Body of pancreas (tissue), 4 donors: ENCODE results near the gene FAM186B. TPM values are rescaled to one million over a fixed set of nuclear protein-coding genes. Genes with fewer than 3 reads are reported as not detected.

ENCODE experiments used
- ATAC-seq: fragments of 150-250 bp; one replicate; pipeline ENCODE4 v1.9.1; 2016
- DNase-seq, 4 donors: peaks; one replicate each; pipeline ENCODE4 v3.0.0-alpha.2; 2019
- H3K27ac ChIP-seq, 4 donors: fragments of 200-600 bp; sonication (generic); 1 replicate in 3 of 4; 2 replicates in 1 of 4; pipeline versions ENCODE4 v1.5.1 to v1.6.1; 2016 to 2019; ENCODE audit warnings: mild to moderate bottlenecking in 1 of 4, mixed read lengths in 1 of 4, moderate library complexity in 1 of 4
- H3K27me3 ChIP-seq, 2 donors: fragments of 200-600 bp; sonication (generic); one replicate each; pipeline ENCODE4 v1.6.0; 2016; ENCODE audit warnings: mild to moderate bottlenecking in 1 of 2
- H3K36me3 ChIP-seq, 2 donors: fragments of 200-600 bp; sonication (generic); replicated peaks in 1 of 2; 2 replicates each; pipeline ENCODE4 v1.5.1; 2016; ENCODE audit warnings: low read depth in 2 of 2; ENCODE audit not compliant: insufficient read depth in 1 of 2
- H3K4me1 ChIP-seq: fragments of 200-600 bp; sonication (generic); one replicate; pipeline ENCODE4 v1.6.0; 2016
- H3K4me3 ChIP-seq, 2 donors: fragments of 200-600 bp; sonication (generic); 1 replicate in 1 of 2; 2 replicates in 1 of 2; pipeline ENCODE4 v1.5.1; 2016 to 2019
- H3K9me3 ChIP-seq, 3 donors: fragments of 200-600 bp; sonication (generic); 1 replicate in 2 of 3; 2 replicates in 1 of 3; pipeline ENCODE4 v1.5.1; 2016
- CTCF ChIP-seq, 7 experiments: fragments of 450-650 bp in 4 of 7; fragments of 200-600 bp in 3 of 7; sonication (generic) in 3 of 7; IDR thresholded peaks; one replicate each; pipeline ENCODE4 v1.5.1; 2016 to 2019; ENCODE audit warnings: antibody characterized with exemption in 7 of 7
- POLR2A ChIP-seq, 3 donors: fragments of 450-650 bp; IDR thresholded peaks; one replicate each; pipeline ENCODE4 v1.6.1; 2016; ENCODE audit warnings: antibody characterized with exemption in 3 of 3, mild to moderate bottlenecking in 2 of 3
- WGBS, 2 donors: methylation state at CpG; one replicate each; pipeline ENCODE4 v1.1.5; 2017; 5-methylcytosine and 5-hydroxymethylcytosine counted together
- intact Hi-C: fragments of 100-400 bp; cut with DNase I; formaldehyde crosslinking; loops from one replicate; pipeline ENCODE4 v1.15.1; 2023
- total RNA-seq, 2 donors: library from RNA; depleted of rRNA; stranded (reverse); fragments of >200 nt; gene quantifications; one replicate each; pipeline ENCODE4 v1.1.0, GENCODE V29; 2016

Gene FAM186B
- total RNA-seq, 2 donors from 2014 or later = 0.78 TPM; not detected in 1

- TF ChIP-seq POLR2A (IDR thresholded peaks at IDR 0.05) (no peak), CTCF (IDR thresholded peaks at IDR 0.05) (no peak)
- H3K36me3 ChIP-seq = peaks cover 0 to 3% of the 10 kb centered on the region in 2 donors
- H3K4me3 ChIP-seq = no peak overlapping the region
- no peak for DNase-seq
- no peaks in the 10 kb centered on the region for H3K27me3 ChIP-seq
- H3K9me3 ChIP-seq = no peaks in the 10 kb centered on the region
- H3K27ac ChIP-seq = no peak overlapping the region
- no peaks in the 10 kb centered on the region for H3K4me1 ChIP-seq
- 78 to 90% methylated on average over 1 to 2 of the region's 2 CpGs for whole genome bisulfite sequencing, 2 donors
- intact Hi-C loops = no loop called here
- ATAC-seq = no peak
These were observed 28.4 kb upstream of the FAM186B start for GRCh38 chr12:49633703-49634345.

DNA sequence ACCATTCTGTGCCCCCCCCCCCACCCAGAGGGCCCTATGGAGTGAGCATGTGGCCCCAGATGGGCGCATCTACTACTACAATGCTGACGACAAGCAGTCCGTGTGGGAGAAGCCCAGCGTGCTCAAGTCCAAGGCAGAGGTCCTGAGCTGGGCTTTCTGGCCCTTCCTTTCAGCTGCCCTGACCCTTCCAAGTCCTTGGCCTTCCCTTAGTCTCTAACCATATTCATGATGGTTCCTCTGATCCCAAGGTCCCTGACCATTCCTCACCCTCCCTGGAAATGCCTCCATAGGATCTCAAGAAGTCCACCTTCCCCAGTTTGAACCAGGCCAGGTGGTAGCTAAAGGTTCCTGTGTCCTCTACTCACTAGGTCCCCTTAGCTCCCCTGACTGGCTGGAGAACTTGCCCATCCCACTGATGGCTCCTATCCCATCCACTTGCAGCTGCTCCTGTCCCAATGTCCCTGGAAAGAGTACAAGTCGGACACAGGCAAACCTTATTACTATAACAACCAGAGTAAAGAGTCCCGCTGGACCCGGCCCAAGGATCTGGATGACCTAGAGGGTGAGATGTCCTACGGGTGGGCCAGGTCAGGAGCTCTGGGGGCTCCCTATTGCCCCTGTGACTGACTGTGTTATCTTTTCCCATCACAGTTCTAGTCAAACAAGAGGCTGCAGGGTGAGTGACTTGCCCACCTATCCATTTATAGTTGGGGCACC lies 27.7 kb upstream of the FAM186B start:
- Histone ChIP-seq H3K4me1 (no peaks in the 10 kb centered on the region), H3K27ac (no peak overlapping the region), H3K27me3 (no peaks in the 10 kb centered on the region), H3K9me3 (no peaks in the 10 kb centered on the region), H3K4me3 (no peak overlapping the region), H3K36me3 (peaks cover 0 to 3% of the 10 kb centered on the region in 2 donors)
- WGBS, 2 donors = 88 to 90% methylated on average over 3 to 8 of the region's 8 CpGs
- DNase-seq (no peak), ATAC-seq (no peak)
- intact Hi-C loops = no loop called here
- TF ChIP-seq POLR2A (IDR thresholded peaks at IDR 0.05) = no peak

GRCh38 chr12:49632401-49632800 lies 27.0 kb upstream of the FAM186B start:
- Histone ChIP-seq H3K4me3 (no peak overlapping the region), H3K27ac (no peak overlapping the region), H3K27me3 (no peaks in the 10 kb centered on the region), H3K4me1 (no peaks in the 10 kb centered on the region), H3K9me3 (no peaks in the 10 kb centered on the region), H3K36me3 (peaks cover 0 to 3% of the 10 kb centered on the region in 2 donors)
- DNase-seq (no peak), ATAC-seq (no peak)
- no peak for TF ChIP-seq CTCF (IDR thresholded peaks at IDR 0.05)
- TF ChIP-seq POLR2A (IDR thresholded peaks at IDR 0.05) = no peak
- intact Hi-C loops = no loop called here
- WGBS, 2 donors = 97 to 100% methylated on average over 3 to 9 of the region's 9 CpGs

DNA sequence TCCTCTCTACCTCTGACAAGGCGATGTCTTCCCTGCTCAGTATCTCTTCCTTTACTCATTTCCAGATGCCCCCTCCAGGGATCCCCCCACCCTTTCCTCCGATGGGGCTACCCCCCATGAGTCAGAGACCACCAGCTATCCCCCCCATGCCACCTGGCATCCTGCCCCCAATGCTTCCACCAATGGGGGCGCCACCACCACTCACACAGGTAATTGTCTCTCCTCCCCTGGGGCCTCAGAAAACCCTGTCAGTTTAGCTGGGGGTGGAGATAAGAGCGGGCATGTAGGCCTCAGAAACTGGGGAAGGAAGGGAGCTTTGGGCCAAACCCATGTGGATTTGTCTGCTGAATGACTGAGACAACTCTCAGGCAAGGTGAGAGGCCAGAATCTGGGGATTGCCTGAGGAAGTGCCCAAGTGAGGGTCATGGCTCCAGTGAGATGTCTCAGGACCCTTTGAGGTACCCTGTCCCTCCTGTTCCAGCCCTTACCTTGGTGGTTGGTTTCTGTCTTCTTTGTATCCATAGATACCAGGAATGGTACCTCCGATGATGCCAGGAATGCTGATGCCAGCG lies 26.0 kb upstream of the FAM186B start:
- no peak for TF ChIP-seq CTCF (IDR thresholded peaks at IDR 0.05)
- TF ChIP-seq POLR2A (IDR thresholded peaks at IDR 0.05) = no peak
- Histone ChIP-seq H3K9me3 (no peaks in the 10 kb centered on the region), H3K4me1 (no peaks in the 10 kb centered on the region), H3K27ac (no peak overlapping the region), H3K27me3 (no peaks in the 10 kb centered on the region), H3K4me3 (no peak overlapping the region), H3K36me3 (peaks cover 0 to 3% of the 10 kb centered on the region in 2 donors)
- DNase-seq (no peak), ATAC-seq (no peak)
- intact Hi-C loops = no loop called here
- WGBS, 2 donors = 90 to 91% methylated on average over 6 of the region's 6 CpGs

DNA sequence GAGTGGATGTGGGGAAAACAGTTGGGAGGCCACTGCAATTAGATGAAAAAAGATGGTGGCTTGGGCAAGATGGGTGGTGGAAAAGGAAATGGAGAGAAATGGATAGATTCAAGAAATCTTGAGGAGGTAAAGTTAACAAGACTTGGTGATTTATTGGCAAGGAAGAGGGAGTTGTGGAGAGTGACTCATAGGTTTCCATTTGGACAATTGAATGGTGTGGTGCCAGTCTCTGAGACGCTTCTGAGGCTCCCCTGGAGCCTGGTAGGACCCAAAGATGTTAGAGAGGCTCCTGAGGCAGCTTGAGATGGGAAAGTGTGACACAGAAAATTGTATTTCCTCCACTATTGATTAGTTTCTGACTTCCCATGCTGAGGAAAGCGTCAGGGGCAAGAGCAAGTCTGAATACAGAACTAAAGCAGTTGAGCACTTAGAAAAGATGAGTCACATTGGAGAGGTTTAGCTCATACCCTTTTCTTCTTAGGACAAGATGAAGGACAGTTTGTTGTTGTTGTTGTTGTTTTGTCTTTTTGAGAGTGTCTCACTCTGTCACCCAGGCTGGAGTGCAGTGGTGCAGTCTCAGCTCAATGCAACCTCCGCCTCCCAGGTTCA lies 22.4 kb upstream of the FAM186B start:
- TF ChIP-seq POLR2A (IDR thresholded peaks at IDR 0.05) (no peak), CTCF (IDR thresholded peaks at IDR 0.05) (no peak)
- DNase-seq (no peak), ATAC-seq (no peak)
- Histone ChIP-seq H3K27me3 (no peaks in the 10 kb centered on the region), H3K36me3 (no peaks in the 10 kb centered on the region), H3K4me1 (peaks cover 12% of the 10 kb centered on the region), H3K9me3 (no peaks in the 10 kb centered on the region), H3K27ac (no peak overlapping the region), H3K4me3 (no peak overlapping the region)
- WGBS, 2 donors = 84 to 96% methylated on average over 3 of the region's 3 CpGs
- intact Hi-C loops = no loop called here
